Stomach (tissue), 9 donors: ENCODE data around the gene EPS8L3. TPM values are rescaled to one million over a fixed set of nuclear protein-coding genes. Genes with fewer than 3 reads are reported as not detected.
"Not testable (repeated sequence)": the region's sequence is repeated elsewhere in the genome, so short reads cannot be mapped to it uniquely, and the experiment has no call there.

Experiments used
- DNase-seq, 2 donors: peaks; one replicate each; pipeline versions ENCODE4 v3.0.0 to v3.0.0-alpha.2; 2013 to 2019
- H3K27ac ChIP-seq, 5 donors: fragments of 200-600 bp in 4 of 5; sonication (generic) in 4 of 5; one replicate each; pipeline ENCODE4 v1.5.1; 2013 to 2019; ENCODE audit warnings: mild to moderate bottlenecking in 1 of 5, moderate library complexity in 1 of 5
- H3K27me3 ChIP-seq, 3 donors: fragments of 200-600 bp; sonication (generic); one replicate each; pipeline ENCODE4 v1.5.1; 2017 to 2019; ENCODE audit warnings: mixed run types in 1 of 3
- H3K36me3 ChIP-seq, 4 donors: fragments of 200-600 bp; sonication (generic); 1 replicate in 3 of 4; 2 replicates in 1 of 4; pipeline ENCODE4 v1.5.1; 2016 to 2019
- H3K4me1 ChIP-seq, 4 donors: fragments of 200-600 bp; sonication (generic); one replicate each; pipeline ENCODE4 v1.5.1; 2016 to 2019
- H3K4me3 ChIP-seq, 4 donors: fragments of 200-600 bp; sonication (generic) in 3 of 4; one replicate each; pipeline ENCODE4 v1.5.1; 2016 to 2019; ENCODE audit warnings: mild to moderate bottlenecking in 1 of 4
- H3K9me3 ChIP-seq, 4 donors: fragments of 200-600 bp; sonication (generic); one replicate each; pipeline ENCODE4 v1.5.1; 2016 to 2019
- EP300 ChIP-seq: sonication (generic); formaldehyde crosslinking; IDR thresholded peaks from one replicate; pipeline ENCODE4 v1.6.1; 2017; ENCODE audit warnings: antibody characterized with exemption
- POLR2A ChIP-seq, 4 donors: fragments of 450-650 bp; IDR thresholded peaks; one replicate each; pipeline ENCODE4 v1.6.1; 2016; ENCODE audit warnings: antibody characterized with exemption in 4 of 4, control low read depth in 2 of 4, mild to moderate bottlenecking in 1 of 4, moderate library complexity in 1 of 4
- POLR2AphosphoS5 ChIP-seq, 3 donors: sonication (generic); formaldehyde crosslinking; IDR thresholded peaks; one replicate each; pipeline ENCODE4 v1.6.1; 2016; ENCODE audit warnings: antibody characterized with exemption in 3 of 3
- WGBS, 5 donors: extraction: QIAGEN DNeasy Blood & Tissue Kit in 3 of 5; methylation state at CpG; one replicate each; pipeline versions ENCODE4 v1.1.5 to v1.1.7; 2013 to 2018; 5-methylcytosine and 5-hydroxymethylcytosine counted together
- intact Hi-C: fragments of 100-400 bp; cut with DNase I; formaldehyde crosslinking; loops from one replicate; pipeline ENCODE4 v1.15.1; 2023; ENCODE audit warnings: low total_unique reads
- polyA plus RNA-seq, 3 donors: library from polyadenylated mRNA; stranded (reverse); fragments of 200-250 nt; gene quantifications; one replicate each; pipeline ENCODE4 v1.2.3, GENCODE V29; 2013
- total RNA-seq, 5 donors: library from RNA; depleted of rRNA; stranded (reverse); fragments of >200 nt; gene quantifications; one replicate each; pipeline versions ENCODE4 v1.1.0 to v1.2.3, GENCODE V29; 2014 to 2016
- TF ChIP-seq, protein P1 (sequence below), 7 experiments: fragments of 450-650 bp in 4 of 7; fragments of 200-600 bp in 3 of 7; sonication (generic) in 3 of 7; IDR thresholded peaks; one replicate each; pipeline ENCODE4 v1.5.1; 2016 to 2019; ENCODE audit warnings: antibody characterized with exemption in 7 of 7, control low read depth in 2 of 7, mild to moderate bottlenecking in 1 of 7
- donor health status: healthy with polysubstance abuse.
- donor health status: Bipolar disorder and iron deficiency.
- donor health status: healthy.

EPS8L3 gene
- total and polyA plus RNA-seq, 8 donors, result 9.5 to 299 (median 34.3) TPM

- intact Hi-C loops, result loop anchor here (5.0 kb wide), 1 partner anchor 189 kb away; no protein-coding TSS in a partner anchor
- Histone ChIP-seq H3K27me3 (peaks cover 0 to 5% (median 0%) of the 10 kb centered on the region in 3 donors), H3K36me3 (peaks cover 5 to 61% (median 16%) of the 10 kb centered on the region in 4 donors), H3K4me3 (no peak overlapping the region), H3K4me1 (no peaks in the 10 kb centered on the region), H3K27ac (no peak overlapping the region), H3K9me3 (no peaks in the 10 kb centered on the region)
- 70 to 84% (median 77%) methylated on average over 4 to 6 of the region's 6 CpGs for WGBS, 5 donors
- DNase-seq, result no peak
- TF ChIP-seq, protein P1, sequence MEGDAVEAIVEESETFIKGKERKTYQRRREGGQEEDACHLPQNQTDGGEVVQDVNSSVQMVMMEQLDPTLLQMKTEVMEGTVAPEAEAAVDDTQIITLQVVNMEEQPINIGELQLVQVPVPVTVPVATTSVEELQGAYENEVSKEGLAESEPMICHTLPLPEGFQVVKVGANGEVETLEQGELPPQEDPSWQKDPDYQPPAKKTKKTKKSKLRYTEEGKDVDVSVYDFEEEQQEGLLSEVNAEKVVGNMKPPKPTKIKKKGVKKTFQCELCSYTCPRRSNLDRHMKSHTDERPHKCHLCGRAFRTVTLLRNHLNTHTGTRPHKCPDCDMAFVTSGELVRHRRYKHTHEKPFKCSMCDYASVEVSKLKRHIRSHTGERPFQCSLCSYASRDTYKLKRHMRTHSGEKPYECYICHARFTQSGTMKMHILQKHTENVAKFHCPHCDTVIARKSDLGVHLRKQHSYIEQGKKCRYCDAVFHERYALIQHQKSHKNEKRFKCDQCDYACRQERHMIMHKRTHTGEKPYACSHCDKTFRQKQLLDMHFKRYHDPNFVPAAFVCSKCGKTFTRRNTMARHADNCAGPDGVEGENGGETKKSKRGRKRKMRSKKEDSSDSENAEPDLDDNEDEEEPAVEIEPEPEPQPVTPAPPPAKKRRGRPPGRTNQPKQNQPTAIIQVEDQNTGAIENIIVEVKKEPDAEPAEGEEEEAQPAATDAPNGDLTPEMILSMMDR (IDR thresholded peaks at IDR 0.05), result no peak
- no peak for TF ChIP-seq EP300
- TF ChIP-seq POLR2A (IDR thresholded peaks at IDR 0.05), result no peak
These were observed 12.8 kb downstream of the EPS8L3 start for GRCh38 chr1:109750920-109751319.

DNA sequence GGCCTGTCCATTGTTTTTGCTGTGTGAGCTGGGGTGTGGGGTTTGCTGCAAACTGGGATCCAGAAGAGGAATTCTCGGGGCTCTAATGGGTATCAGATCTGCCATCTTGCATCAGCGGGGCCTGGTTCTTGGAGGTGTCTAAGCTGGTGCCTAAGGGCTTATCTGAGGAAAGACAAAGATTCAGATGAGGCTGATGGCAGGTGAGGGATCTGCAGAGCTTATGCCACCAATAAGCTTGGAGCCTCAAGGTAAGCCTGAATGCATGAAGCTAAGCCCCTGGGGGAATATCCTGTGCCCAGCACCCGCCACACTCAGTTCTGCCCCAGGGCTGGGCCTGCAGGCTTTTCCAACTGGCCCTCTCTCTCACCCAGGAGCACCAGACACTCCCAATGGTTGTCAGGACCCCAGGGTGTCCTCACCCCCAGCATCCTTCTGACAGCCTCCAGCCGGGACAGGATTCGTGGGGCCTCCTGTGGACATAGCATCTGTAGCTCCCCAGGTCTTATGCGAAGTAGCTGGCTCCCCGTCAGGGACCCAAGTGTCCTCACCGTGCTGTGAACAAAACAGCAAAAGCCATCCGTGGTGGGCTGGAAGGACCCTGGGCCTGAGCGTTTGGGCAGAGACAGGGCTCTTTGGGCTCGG, 13.4 kb downstream of the EPS8L3 start:
- H3K4me1 ChIP-seq, result no peaks in the 10 kb centered on the region
- 89 to 95% (median 91%) methylated on average over 11 of the region's 11 CpGs for WGBS, 5 donors
- no peak for TF ChIP-seq POLR2A (IDR thresholded peaks at IDR 0.05)
- TF ChIP-seq, protein P1 (IDR thresholded peaks at IDR 0.05), result no peak
- no peak for TF ChIP-seq POLR2AphosphoS5 (IDR thresholded peaks at IDR 0.05)
- no peak for TF ChIP-seq EP300
- peaks cover 5 to 56% (median 16%) of the 10 kb centered on the region in 4 donors for H3K36me3 ChIP-seq
- peaks cover 0 to 5% (median 0%) of the 10 kb centered on the region in 3 donors for H3K27me3 ChIP-seq
- H3K27ac ChIP-seq, result no peak overlapping the region
- H3K4me3 ChIP-seq, result no peak overlapping the region
- intact Hi-C loops, result loop anchor here (5.0 kb wide), 1 partner anchor 188 kb away; no protein-coding TSS in a partner anchor
- DNase-seq, result no peak
- no peaks in the 10 kb centered on the region for H3K9me3 ChIP-seq

GRCh38 chr1:109749221-109749620, 14.5 kb downstream of the EPS8L3 start:
- H3K27ac ChIP-seq, result no peak overlapping the region
- H3K4me3 ChIP-seq, result no peak overlapping the region
- no peaks in the 10 kb centered on the region for H3K4me1 ChIP-seq
- peaks cover 5 to 55% (median 16%) of the 10 kb centered on the region in 4 donors for H3K36me3 ChIP-seq
- intact Hi-C loops, result no loop called here
- no peak for DNase-seq
- peaks cover 0 to 5% (median 0%) of the 10 kb centered on the region in 3 donors for H3K27me3 ChIP-seq
- no peaks in the 10 kb centered on the region for H3K9me3 ChIP-seq
- no peak for TF ChIP-seq EP300
- TF ChIP-seq POLR2A (IDR thresholded peaks at IDR 0.05), result no peak
- TF ChIP-seq POLR2AphosphoS5 (IDR thresholded peaks at IDR 0.05), result no peak
- TF ChIP-seq, protein P1 (IDR thresholded peaks at IDR 0.05), result no peak

- H3K27ac ChIP-seq, H3K27me3 ChIP-seq, intact Hi-C loops, H3K4me1 ChIP-seq, DNase-seq, H3K9me3 ChIP-seq, H3K4me3 ChIP-seq: not testable (repeated sequence)
- 88 to 98% (median 92%) methylated on average over 7 to 10 of the region's 10 CpGs for WGBS, 5 donors
- peaks cover 5 to 49% (median 16%) of the 10 kb centered on the region in 4 donors for H3K36me3 ChIP-seq
These were observed 15.4 kb downstream of the EPS8L3 start for GRCh38 chr1:109748311-109748710.
